A204.1 (cell line): ENCODE data around the gene TEX2.
"Not testable (repeated sequence)": the region's sequence is repeated elsewhere in the genome, so short reads cannot be mapped to it uniquely, and the experiment has no call there.

Experiments
- FAIRE-seq: peaks from 2 replicates; lab custom pipeline; 2012; peaks lifted over from hg19 to GRCh38; lab: Jason Lieb, UNC

Gene TEX2

GRCh38 chr17:64182325-64183012, 80.6 kb downstream of the TEX2 start:
- FAIRE-seq = no peak

- FAIRE-seq = no peak
Measured at GRCh38 chr17:64180089-64181073, 82.7 kb downstream of the TEX2 start.

GRCh38 chr17:64179024-64179423, 84.0 kb downstream of the TEX2 start:
- FAIRE-seq = not testable (repeated sequence)

GRCh38 chr17:64178011-64178825, 84.8 kb downstream of the TEX2 start:
- no peak for FAIRE-seq

- no peak for FAIRE-seq
Measured at GRCh38 chr17:64177311-64178010, 85.6 kb downstream of the TEX2 start.

GRCh38 chr17:64176556-64176955, 86.5 kb downstream of the TEX2 start:
- no peak for FAIRE-seq

GRCh38 chr17:64174686-64175456, 88.2 kb downstream of the TEX2 start:
- no peak for FAIRE-seq

GRCh38 chr17:64173646-64174045, 89.4 kb downstream of the TEX2 start:
- FAIRE-seq = no peak

GRCh38 chr17:64172510-64172909, 90.5 kb downstream of the TEX2 start:
- FAIRE-seq = no peak

- no peak for FAIRE-seq
Measured at GRCh38 chr17:64171041-64171440, 92.0 kb downstream of the TEX2 start.

GRCh38 chr17:64170286-64170685, 92.8 kb downstream of the TEX2 start:
- no peak for FAIRE-seq

GRCh38 chr17:64167666-64168065, 95.4 kb downstream of the TEX2 start:
- not testable (repeated sequence) for FAIRE-seq

- FAIRE-seq = no peak
Measured at GRCh38 chr17:64166876-64167275, 96.2 kb downstream of the TEX2 start.

- no peak for FAIRE-seq
Measured at GRCh38 chr17:64165347-64165746, 97.7 kb downstream of the TEX2 start.

- no peak for FAIRE-seq
Measured at GRCh38 chr17:64164596-64165285, 98.3 kb downstream of the TEX2 start.

- FAIRE-seq = no peak
Measured at GRCh38 chr17:64163468-64163867, 99.6 kb downstream of the TEX2 start.

- no peak for FAIRE-seq
Measured at GRCh38 chr17:64162554-64162953, 100.5 kb downstream of the TEX2 start.

- FAIRE-seq = no peak
Measured at GRCh38 chr17:64161380-64162176, 101.5 kb downstream of the TEX2 start.

- FAIRE-seq = no peak
Measured at GRCh38 chr17:64160378-64160777, 102.7 kb downstream of the TEX2 start.
